CD4-positive, CD25-positive, alpha-beta regulatory T cell (primary cell): ENCODE measurements around the gene TRIM46. TPM values are rescaled to one million over a fixed set of nuclear protein-coding genes. Genes with fewer than 3 reads are reported as not detected.
"Not testable (repeated sequence)": the region's sequence is repeated elsewhere in the genome, so short reads cannot be mapped to it uniquely, and the experiment has no call there.

ENCODE experiments used
- ATAC-seq, 2 donors: fragments of 150-1000 bp; cut with Tn5 transposase; one replicate each; pipeline ENCODE4 v1.10.0; 2021; ENCODE audit warnings: low read depth in 2 of 2, moderate number of reproducible peaks in 2 of 2, moderate library complexity in 1 of 2
- DNase-seq, 3 donors: peaks; one replicate each; pipeline versions ENCODE4 v3.0.0 to v3.0.0-alpha.2; 2012 to 2022; ENCODE audit warnings: mixed read lengths in 1 of 3
- H3K27ac ChIP-seq: one replicate; pipeline ENCODE4 v1.7.0; 2013; ENCODE audit warnings: mild to moderate bottlenecking, low read length; ENCODE audit not compliant: insufficient read depth, poor library complexity, severe bottlenecking
- H3K27me3 ChIP-seq: one replicate; pipeline ENCODE4 v1.7.0; 2013; ENCODE audit warnings: low read length; ENCODE audit not compliant: control insufficient read depth, insufficient read depth
- H3K36me3 ChIP-seq: one replicate; pipeline ENCODE4 v1.7.0; 2013; ENCODE audit warnings: mild to moderate bottlenecking, low read length, moderate library complexity; ENCODE audit not compliant: control insufficient read depth, insufficient read depth
- H3K4me1 ChIP-seq: 2 replicates; pipeline ENCODE4 v1.7.0; 2013; ENCODE audit warnings: mild to moderate bottlenecking, low read length; ENCODE audit not compliant: insufficient read depth, control insufficient read depth, poor library complexity, severe bottlenecking
- H3K4me3 ChIP-seq: one replicate; pipeline ENCODE4 v1.7.0; 2013; ENCODE audit warnings: low read depth, mild to moderate bottlenecking, low read length, moderate library complexity
- H3K9me3 ChIP-seq, 2 experiments: 1 replicate in 1 of 2; 2 replicates in 1 of 2; pipeline ENCODE4 v1.7.0; 2013; ENCODE audit warnings: low read length in 2 of 2, mild to moderate bottlenecking in 1 of 2, moderate library complexity in 1 of 2; ENCODE audit not compliant: control insufficient read depth in 2 of 2
- H3K27ac Mint-ChIP-seq, 3 donors: one replicate each; pipeline ENCODE4 v1.8.0; 2020 to 2022; ENCODE audit warnings: mild to moderate bottlenecking in 3 of 3, mixed read lengths in 3 of 3, moderate library complexity in 2 of 3
- H3K27me3 Mint-ChIP-seq: one replicate; pipeline ENCODE4 v1.8.0; 2022; ENCODE audit warnings: mild to moderate bottlenecking, mixed read lengths
- H3K36me3 Mint-ChIP-seq: one replicate; pipeline ENCODE4 v1.8.0; 2020; ENCODE audit warnings: mixed read lengths
- H3K4me1 Mint-ChIP-seq, 4 donors: one replicate each; pipeline ENCODE4 v1.8.0; 2020 to 2022; ENCODE audit warnings: mixed read lengths in 4 of 4, mild to moderate bottlenecking in 1 of 4
- H3K4me3 Mint-ChIP-seq, 4 donors: one replicate each; pipeline ENCODE4 v1.8.0; 2020 to 2022; ENCODE audit warnings: mild to moderate bottlenecking in 4 of 4, mixed read lengths in 4 of 4, moderate library complexity in 3 of 4
- H3K9me3 Mint-ChIP-seq, 7 donors: one replicate each; pipeline ENCODE4 v1.8.0; 2020 to 2022; ENCODE audit warnings: mixed read lengths in 7 of 7, mild to moderate bottlenecking in 3 of 7, moderate library complexity in 2 of 7
- polyA plus RNA-seq, 4 donors: library from polyadenylated mRNA; unstranded; fragments of 300-500 nt; fragmentation: Illumina TruSeq; gene quantifications; one replicate each; pipeline ENCODE4 v1.2.3, GENCODE V29; 2021
- total RNA-seq: library from RNA; stranded (reverse); gene quantifications from one replicate; pipeline ENCODE4 v1.2.3, GENCODE V29; 2022

Gene TRIM46
- total and polyA plus RNA-seq, 5 donors from 2014 or later: 0.44 to 6.1 (median 1.1) TPM

GRCh38 chr1:155228096-155228427 is 54.4 kb downstream of the TRIM46 start:
- peak overlapping the region; percentile 90 for H3K4me3 ChIP-seq

GRCh38 chr1:155231302-155231701 is 57.7 kb downstream of the TRIM46 start:
- not testable (repeated sequence) for H3K36me3 Mint-ChIP-seq, H3K4me3 ChIP-seq, H3K36me3 ChIP-seq, H3K4me3 Mint-ChIP-seq, H3K27me3 ChIP-seq, H3K9me3 ChIP-seq, H3K27ac ChIP-seq, ATAC-seq, H3K9me3 Mint-ChIP-seq, DNase-seq, H3K27me3 Mint-ChIP-seq
- H3K4me1 ChIP-seq: peaks cover 25% of the 10 kb centered on the region
- H3K4me1 Mint-ChIP-seq: peaks cover 12 to 32% (median 15%) of the 10 kb centered on the region in 4 donors
- H3K27ac Mint-ChIP-seq: peak overlapping the region in 2 of 3 donors; percentile 21 to 62

More at GRCh38 chr1:155228096-155228427, 54.4 kb downstream of the TRIM46 start:
- H3K9me3 ChIP-seq: no peaks in the 10 kb centered on the region
- DNase-seq (no peak), ATAC-seq (no peak)
- peak overlapping the region; percentile 83 for H3K27ac ChIP-seq
- no peaks in the 10 kb centered on the region for H3K27me3 Mint-ChIP-seq
- H3K27me3 ChIP-seq: no peaks in the 10 kb centered on the region
- H3K36me3 Mint-ChIP-seq: no peaks in the 10 kb centered on the region
- H3K4me3 Mint-ChIP-seq: peak overlapping the region; percentile 86 to 97 (median 92)
- peak overlapping the region; percentile 84 to 97 (median 94) for H3K27ac Mint-ChIP-seq
- no peaks in the 10 kb centered on the region for H3K36me3 ChIP-seq
- no peaks in the 10 kb centered on the region for H3K9me3 Mint-ChIP-seq
- peaks cover 23% of the 10 kb centered on the region for H3K4me1 ChIP-seq
- peaks cover 12 to 35% (median 15%) of the 10 kb centered on the region in 4 donors for H3K4me1 Mint-ChIP-seq

GRCh38 chr1:155232001-155232978 is 58.6 kb downstream of the TRIM46 start:
- H3K27ac ChIP-seq, H3K4me3 Mint-ChIP-seq: not testable (repeated sequence)
- peak overlapping the region in 1 of 3 donors; percentile 21 for H3K27ac Mint-ChIP-seq

GRCh38 chr1:155233502-155233901 is 59.9 kb downstream of the TRIM46 start:
- not testable (repeated sequence) for H3K27me3 Mint-ChIP-seq, H3K4me1 ChIP-seq, H3K4me3 Mint-ChIP-seq, ATAC-seq, H3K9me3 ChIP-seq, H3K27ac ChIP-seq, H3K27ac Mint-ChIP-seq, H3K4me3 ChIP-seq, H3K27me3 ChIP-seq, DNase-seq, H3K9me3 Mint-ChIP-seq
- H3K36me3 ChIP-seq: peaks cover 12% of the 10 kb centered on the region
- peaks cover 20% of the 10 kb centered on the region for H3K36me3 Mint-ChIP-seq
- peaks cover 0 to 19% (median 8%) of the 10 kb centered on the region in 4 donors for H3K4me1 Mint-ChIP-seq

More at GRCh38 chr1:155232001-155232978, 58.6 kb downstream of the TRIM46 start:
- H3K27me3 Mint-ChIP-seq, H3K4me3 ChIP-seq, H3K9me3 Mint-ChIP-seq, DNase-seq, H3K9me3 ChIP-seq, ATAC-seq, H3K27me3 ChIP-seq: not testable (repeated sequence)
- peaks cover 15% of the 10 kb centered on the region for H3K4me1 ChIP-seq
- H3K36me3 ChIP-seq: peaks cover 12% of the 10 kb centered on the region
- peaks cover 16% of the 10 kb centered on the region for H3K36me3 Mint-ChIP-seq
- peaks cover 6 to 28% (median 13%) of the 10 kb centered on the region in 4 donors for H3K4me1 Mint-ChIP-seq

Other genes starting within 250 kb of the TRIM46 start
- 19.1 TPM for gene PMVK, start 237.1 kb upstream of the TRIM46 start, total RNA-seq
- 10 to 100 TPM; 49.3 to 76.9 (median 65.5) TPM for gene PMVK, start 237.1 kb upstream of the TRIM46 start, polyA plus RNA-seq
- gene PBXIP1, start 217.8 kb upstream of the TRIM46 start, total RNA-seq: 774 TPM
- gene PBXIP1, start 217.8 kb upstream of the TRIM46 start, polyA plus RNA-seq: 100 to 1,000 TPM; 349 to 464 (median 399) TPM
- gene PYGO2, start 212.1 kb upstream of the TRIM46 start, total RNA-seq: 41.9 TPM
- 10 to 100 TPM; 30.2 to 47.3 (median 46.9) TPM for gene PYGO2, start 212.1 kb upstream of the TRIM46 start, polyA plus RNA-seq
- gene SHC1, start 203.1 kb upstream of the TRIM46 start, total RNA-seq: 71.3 TPM
- gene SHC1, start 203.1 kb upstream of the TRIM46 start, polyA plus RNA-seq: 10 to 100 TPM; 27.0 to 40.3 (median 30.3) TPM
- gene CKS1B, start 199.2 kb upstream of the TRIM46 start, total RNA-seq: 8.5 TPM
- gene CKS1B, start 199.2 kb upstream of the TRIM46 start, polyA plus RNA-seq: 10 to 100 TPM; 51.3 to 60.0 (median 56.4) TPM
- 39.1 TPM for gene FLAD1, start 190.5 kb upstream of the TRIM46 start, total RNA-seq
- gene FLAD1, start 190.5 kb upstream of the TRIM46 start, polyA plus RNA-seq: 10 to 100 TPM; 41.0 to 60.3 (median 44.0) TPM
- not detected for gene LENEP, start 180.3 kb upstream of the TRIM46 start, total RNA-seq
- not detected for gene LENEP, start 180.3 kb upstream of the TRIM46 start, polyA plus RNA-seq
- gene ZBTB7B, start 171.0 kb upstream of the TRIM46 start, total RNA-seq: 68.0 TPM
- 1 to 10 TPM; 3.7 to 6.5 (median 5.3) TPM for gene ZBTB7B, start 171.0 kb upstream of the TRIM46 start, polyA plus RNA-seq
- 1.4 TPM for gene DCST2, start 140.1 kb upstream of the TRIM46 start, total RNA-seq
- gene DCST2, start 140.1 kb upstream of the TRIM46 start, polyA plus RNA-seq: not detected
- gene DCST1, start 140.0 kb upstream of the TRIM46 start, total RNA-seq: 0.32 TPM
- not detected for gene DCST1, start 140.0 kb upstream of the TRIM46 start, polyA plus RNA-seq
- 31.5 TPM for gene ADAM15, start 122.5 kb upstream of the TRIM46 start, total RNA-seq
- 10 to 100 TPM in 3 of 4 donors, 1 to 10 TPM in 1; 9.8 to 24.7 (median 17.2) TPM for gene ADAM15, start 122.5 kb upstream of the TRIM46 start, polyA plus RNA-seq
- 6.1 TPM for gene EFNA4, start 110.1 kb upstream of the TRIM46 start, total RNA-seq
- 1 to 10 TPM; 2.5 to 5.9 (median 4.2) TPM for gene EFNA4, start 110.1 kb upstream of the TRIM46 start, polyA plus RNA-seq
- gene EFNA3, start 95.0 kb upstream of the TRIM46 start, total RNA-seq: 0.52 TPM
- gene EFNA3, start 95.0 kb upstream of the TRIM46 start, polyA plus RNA-seq: 1 to 10 TPM in 1 of 4 donors, under 1 TPM in 3; 0.42 to 1.2 (median 0.69) TPM
- gene EFNA1, start 46.0 kb upstream of the TRIM46 start, total RNA-seq: 0.30 TPM
- 1 to 10 TPM; 1.4 to 6.8 (median 3.3) TPM for gene EFNA1, start 46.0 kb upstream of the TRIM46 start, polyA plus RNA-seq
- gene SLC50A1, start 38.0 kb upstream of the TRIM46 start, total RNA-seq: 24.1 TPM
- 10 to 100 TPM; 45.1 to 59.3 (median 46.0) TPM for gene SLC50A1, start 38.0 kb upstream of the TRIM46 start, polyA plus RNA-seq
- 28.1 TPM for gene DPM3, start 33.3 kb upstream of the TRIM46 start, total RNA-seq
- 100 to 1,000 TPM in 3 of 4 donors, 10 to 100 TPM in 1; 98.3 to 116 (median 101) TPM for gene DPM3, start 33.3 kb upstream of the TRIM46 start, polyA plus RNA-seq
- 122 TPM for gene KRTCAP2, start 545 bp upstream of the TRIM46 start, total RNA-seq
- 100 to 1,000 TPM; 468 to 537 (median 507) TPM for gene KRTCAP2, start 545 bp upstream of the TRIM46 start, polyA plus RNA-seq
- 18.4 TPM for gene THBS3, start 34.0 kb downstream of the TRIM46 start, total RNA-seq
- gene THBS3, start 34.0 kb downstream of the TRIM46 start, polyA plus RNA-seq: 1 to 10 TPM; 2.7 to 4.1 (median 3.7) TPM
- 18.4 TPM for gene MTX1, start 34.8 kb downstream of the TRIM46 start, total RNA-seq
- gene MTX1, start 34.8 kb downstream of the TRIM46 start, polyA plus RNA-seq: 10 to 100 TPM; 44.3 to 52.2 (median 49.0) TPM
- 7.8 TPM for gene ENTREP3, start 81.6 kb downstream of the TRIM46 start, total RNA-seq
- under 1 TPM; 0.57 to 0.97 (median 0.72) TPM for gene ENTREP3, start 81.6 kb downstream of the TRIM46 start, polyA plus RNA-seq
- gene SCAMP3, start 88.5 kb downstream of the TRIM46 start, total RNA-seq: 57.3 TPM
- gene SCAMP3, start 88.5 kb downstream of the TRIM46 start, polyA plus RNA-seq: 100 to 1,000 TPM; 110 to 150 (median 141) TPM
- gene CLK2, start 99.7 kb downstream of the TRIM46 start, total RNA-seq: 76.6 TPM
- gene CLK2, start 99.7 kb downstream of the TRIM46 start, polyA plus RNA-seq: 10 to 100 TPM; 11.4 to 17.4 (median 15.5) TPM
- gene HCN3, start 103.6 kb downstream of the TRIM46 start, total RNA-seq: 1.5 TPM
- under 1 TPM in 3 of 4 donors, not detected in 1; 0.07 to 0.15 (median 0.11) TPM for gene HCN3, start 103.6 kb downstream of the TRIM46 start, polyA plus RNA-seq
- gene PKLR, start 127.6 kb downstream of the TRIM46 start, total RNA-seq: not detected
- gene PKLR, start 127.6 kb downstream of the TRIM46 start, polyA plus RNA-seq: not detected
- 67.9 TPM for gene FDPS, start 135.0 kb downstream of the TRIM46 start, total RNA-seq
- 100 to 1,000 TPM; 114 to 159 (median 123) TPM for gene FDPS, start 135.0 kb downstream of the TRIM46 start, polyA plus RNA-seq
- gene RUSC1, start 147.0 kb downstream of the TRIM46 start, total RNA-seq: 12.4 TPM
- 10 to 100 TPM in 1 of 4 donors, 1 to 10 TPM in 3; 7.1 to 10.0 (median 8.8) TPM for gene RUSC1, start 147.0 kb downstream of the TRIM46 start, polyA plus RNA-seq